ENCODE results near the gene ITSN1.

Gene ITSN1

DNA sequence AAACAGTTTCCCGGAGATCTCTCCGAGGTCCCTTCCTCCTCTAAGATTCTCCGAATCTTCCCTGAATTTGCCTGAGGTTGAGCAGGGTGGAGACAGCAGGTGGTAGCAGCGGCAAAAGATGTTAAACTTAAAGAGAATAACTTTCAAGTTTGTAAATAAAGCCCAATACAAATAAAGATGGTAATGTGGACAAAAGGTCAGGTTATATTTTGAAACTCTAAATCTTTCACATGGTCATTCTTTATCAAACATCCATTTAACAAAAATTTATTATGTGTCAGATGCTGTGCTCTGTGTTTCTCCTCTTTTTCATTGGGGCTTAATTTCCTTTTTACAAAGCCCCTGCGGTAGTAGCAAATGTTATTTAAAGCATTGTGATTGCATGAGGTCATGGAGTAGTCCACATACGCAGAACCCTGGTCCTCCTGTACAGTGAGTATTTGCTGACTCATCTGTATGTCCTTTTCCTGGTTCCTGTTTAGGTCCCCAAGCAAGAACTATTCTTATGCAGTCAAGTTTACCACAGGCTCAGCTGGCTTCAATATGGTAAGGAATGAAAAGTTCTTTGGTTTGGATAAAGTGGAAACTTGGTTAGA is 119.2 kb downstream of the ITSN1 start:
- no peaks in the 10 kb centered on the region for H3K4me1 ChIP-seq (ENCODE audit: control insufficient read depth, low read length)
- TF ChIP-seq, protein P1, sequence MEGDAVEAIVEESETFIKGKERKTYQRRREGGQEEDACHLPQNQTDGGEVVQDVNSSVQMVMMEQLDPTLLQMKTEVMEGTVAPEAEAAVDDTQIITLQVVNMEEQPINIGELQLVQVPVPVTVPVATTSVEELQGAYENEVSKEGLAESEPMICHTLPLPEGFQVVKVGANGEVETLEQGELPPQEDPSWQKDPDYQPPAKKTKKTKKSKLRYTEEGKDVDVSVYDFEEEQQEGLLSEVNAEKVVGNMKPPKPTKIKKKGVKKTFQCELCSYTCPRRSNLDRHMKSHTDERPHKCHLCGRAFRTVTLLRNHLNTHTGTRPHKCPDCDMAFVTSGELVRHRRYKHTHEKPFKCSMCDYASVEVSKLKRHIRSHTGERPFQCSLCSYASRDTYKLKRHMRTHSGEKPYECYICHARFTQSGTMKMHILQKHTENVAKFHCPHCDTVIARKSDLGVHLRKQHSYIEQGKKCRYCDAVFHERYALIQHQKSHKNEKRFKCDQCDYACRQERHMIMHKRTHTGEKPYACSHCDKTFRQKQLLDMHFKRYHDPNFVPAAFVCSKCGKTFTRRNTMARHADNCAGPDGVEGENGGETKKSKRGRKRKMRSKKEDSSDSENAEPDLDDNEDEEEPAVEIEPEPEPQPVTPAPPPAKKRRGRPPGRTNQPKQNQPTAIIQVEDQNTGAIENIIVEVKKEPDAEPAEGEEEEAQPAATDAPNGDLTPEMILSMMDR (IDR thresholded peaks at IDR 0.05; ENCODE audit: low read depth, low read length, poor library complexity, severe bottlenecking) = no peak
- TF ChIP-seq EZH2phosphoT487 (IDR thresholded peaks at IDR 0.05; ENCODE audit: borderline replicate concordance, low read length) = no peak
- H3K9me2 ChIP-seq (replicated peaks; ENCODE audit: control insufficient read depth, low read length) = no peaks in the 10 kb centered on the region; the same call in 1 of the 2 replicates
- H3K79me2 ChIP-seq (ENCODE audit: control insufficient read depth, low read length) = no peaks in the 10 kb centered on the region
- no peak overlapping the region for H3K4me2 ChIP-seq (ENCODE audit: low read length)
- no peaks in the 10 kb centered on the region for H3K36me3 ChIP-seq (ENCODE audit: control insufficient read depth, low read length)
- H3F3A ChIP-seq (ENCODE audit: control insufficient read depth, insufficient read depth) = no peaks in the 10 kb centered on the region
- no peak overlapping the region for H3K27ac ChIP-seq (ENCODE audit: low read depth, low read length)
- H4K20me1 ChIP-seq (ENCODE audit: control insufficient read depth, insufficient read depth, low read depth, low read length) = no peaks in the 10 kb centered on the region
- H3K4me3 ChIP-seq (ENCODE audit: low read length) = no peak overlapping the region
- H3K9me3 ChIP-seq (ENCODE audit: control insufficient read depth, insufficient read depth, low read length) = no peaks in the 10 kb centered on the region
- H3K27me3 ChIP-seq (ENCODE audit: control insufficient read depth, low read length) = no peaks in the 10 kb centered on the region

DNA sequence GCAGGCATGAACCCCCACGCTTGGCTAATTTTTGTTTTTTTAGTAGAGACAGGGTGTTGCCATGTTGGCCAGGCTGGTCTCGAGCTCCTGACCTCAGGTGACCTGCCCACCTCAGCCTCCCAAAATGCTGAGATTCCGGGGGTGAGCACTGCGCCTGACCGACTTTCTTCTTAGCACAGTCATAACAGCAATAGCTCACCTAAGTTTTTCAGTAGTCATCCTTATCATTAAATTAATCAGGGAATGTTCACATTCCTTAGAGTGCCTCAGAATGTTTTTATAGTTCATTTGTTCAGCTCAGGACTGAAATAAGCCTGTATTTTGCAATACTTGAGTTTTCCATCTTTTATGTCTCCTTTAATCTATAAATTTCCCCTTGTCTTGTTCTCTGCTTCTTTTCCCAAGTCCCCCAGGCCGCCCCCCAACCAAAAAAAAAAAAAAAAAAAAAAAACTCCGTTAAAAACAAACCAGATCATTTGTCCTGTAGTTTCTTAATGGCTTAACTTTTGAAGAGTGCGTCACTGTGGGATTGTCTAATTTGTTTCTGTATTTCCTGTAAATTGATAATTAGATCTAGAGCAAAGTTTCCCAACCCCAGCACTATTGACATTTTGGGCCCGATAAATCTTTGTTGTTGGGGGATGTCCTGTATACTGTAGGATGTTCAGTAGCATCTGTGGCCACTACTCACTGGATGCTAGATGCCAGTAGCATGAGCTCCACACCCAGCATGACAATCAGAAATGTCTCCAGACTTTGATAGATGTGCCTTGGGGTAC is 120.7 kb downstream of the ITSN1 start:
- H3K4me3 ChIP-seq (ENCODE audit: low read length) = no peak overlapping the region
- no peaks in the 10 kb centered on the region for H3F3A ChIP-seq (ENCODE audit: control insufficient read depth, insufficient read depth)
- no peak overlapping the region for H3K27ac ChIP-seq (ENCODE audit: low read depth, low read length)
- H3K4me2 ChIP-seq (ENCODE audit: low read length) = no peak overlapping the region
- TF ChIP-seq EZH2phosphoT487 (IDR thresholded peaks at IDR 0.05; ENCODE audit: borderline replicate concordance, low read length) = no peak
- TF ChIP-seq, protein P1 (IDR thresholded peaks at IDR 0.05; ENCODE audit: low read depth, low read length, poor library complexity, severe bottlenecking) = no peak
- H4K20me1 ChIP-seq (ENCODE audit: control insufficient read depth, insufficient read depth, low read depth, low read length) = no peaks in the 10 kb centered on the region
- no peaks in the 10 kb centered on the region for H3K4me1 ChIP-seq (ENCODE audit: control insufficient read depth, low read length)
- H3K9me3 ChIP-seq (ENCODE audit: control insufficient read depth, insufficient read depth, low read length) = no peaks in the 10 kb centered on the region
- H3K36me3 ChIP-seq (ENCODE audit: control insufficient read depth, low read length) = no peaks in the 10 kb centered on the region
- H3K9me2 ChIP-seq (replicated peaks; ENCODE audit: control insufficient read depth, low read length) = no peaks in the 10 kb centered on the region; the same call in 1 of the 2 replicates
- no peaks in the 10 kb centered on the region for H3K79me2 ChIP-seq (ENCODE audit: control insufficient read depth, low read length)
- no peaks in the 10 kb centered on the region for H3K27me3 ChIP-seq (ENCODE audit: control insufficient read depth, low read length)

DNA sequence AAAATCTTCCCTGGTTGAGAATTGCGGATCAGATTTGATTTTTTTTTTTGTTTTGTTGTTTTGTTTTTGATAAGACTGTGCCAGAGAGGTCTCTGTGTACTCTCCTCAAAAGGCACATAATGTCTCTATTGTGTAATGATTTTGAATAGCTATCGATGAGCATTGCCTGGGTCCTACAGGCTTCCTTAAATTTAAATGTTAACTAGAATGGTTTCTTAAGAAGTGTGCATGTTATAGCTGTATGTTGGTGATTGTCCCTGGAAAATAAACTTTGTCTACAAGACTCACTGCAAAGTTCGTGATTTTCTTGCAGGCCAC is 121.2 kb downstream of the ITSN1 start:
- no peaks in the 10 kb centered on the region for H4K20me1 ChIP-seq (ENCODE audit: control insufficient read depth, insufficient read depth, low read depth, low read length)
- no peak overlapping the region for H3K4me3 ChIP-seq (ENCODE audit: low read length)
- H3K27ac ChIP-seq (ENCODE audit: low read depth, low read length) = no peak overlapping the region
- H3K79me2 ChIP-seq (ENCODE audit: control insufficient read depth, low read length) = no peaks in the 10 kb centered on the region
- H3F3A ChIP-seq (ENCODE audit: control insufficient read depth, insufficient read depth) = no peaks in the 10 kb centered on the region
- no peaks in the 10 kb centered on the region for H3K4me1 ChIP-seq (ENCODE audit: control insufficient read depth, low read length)
- no peaks in the 10 kb centered on the region for H3K36me3 ChIP-seq (ENCODE audit: control insufficient read depth, low read length)
- TF ChIP-seq EZH2phosphoT487 (IDR thresholded peaks at IDR 0.05; ENCODE audit: borderline replicate concordance, low read length) = no peak
- TF ChIP-seq, protein P1 (IDR thresholded peaks at IDR 0.05; ENCODE audit: low read depth, low read length, poor library complexity, severe bottlenecking) = no peak
- H3K9me2 ChIP-seq (replicated peaks; ENCODE audit: control insufficient read depth, low read length) = no peaks in the 10 kb centered on the region; the same call in 1 of the 2 replicates
- H3K4me2 ChIP-seq (ENCODE audit: low read length) = no peak overlapping the region
- no peaks in the 10 kb centered on the region for H3K9me3 ChIP-seq (ENCODE audit: control insufficient read depth, insufficient read depth, low read length)
- no peaks in the 10 kb centered on the region for H3K27me3 ChIP-seq (ENCODE audit: control insufficient read depth, low read length)

All from DOHH2 (cell line).